Ishikawa (cell line): ENCODE data around the gene SLIT2.
A peak's percentile ranks its signal among the peaks of the same experiment; 100 is the strongest.

ENCODE experiments used
- CEBPB ChIP-seq: IDR thresholded peaks from 2 replicates; pipeline ENCODE4 v1.6.1; 2012
- CREB1 ChIP-seq: IDR thresholded peaks from 2 replicates; pipeline ENCODE4 v1.6.1; 2012; ENCODE audit warnings: low read depth
- EGR1 ChIP-seq: IDR thresholded peaks from 2 replicates; pipeline ENCODE4 v1.6.1; 2012
- EP300 ChIP-seq: IDR thresholded peaks from 2 replicates; pipeline ENCODE4 v1.6.1; 2012; ENCODE audit warnings: borderline replicate concordance
- FOXM1 ChIP-seq: IDR thresholded peaks from 2 replicates; pipeline ENCODE4 v1.6.1; 2012; ENCODE audit warnings: low read depth, borderline replicate concordance
- NFIC ChIP-seq: IDR thresholded peaks from 2 replicates; pipeline ENCODE4 v1.6.1; 2012
- RAD21 ChIP-seq: IDR thresholded peaks from 2 replicates; pipeline ENCODE4 v1.6.1; 2012; ENCODE audit warnings: low read depth
- TAF1 ChIP-seq: IDR thresholded peaks from 2 replicates; pipeline ENCODE4 v1.6.1; 2012; ENCODE audit warnings: low read depth, mild to moderate bottlenecking
- TCF12 ChIP-seq: IDR thresholded peaks from 2 replicates; pipeline ENCODE4 v1.6.1; 2012; ENCODE audit warnings: low read depth
- TEAD4 ChIP-seq: IDR thresholded peaks from 2 replicates; pipeline ENCODE4 v1.6.1; 2012
- YY1 ChIP-seq: IDR thresholded peaks from 2 replicates; pipeline ENCODE4 v1.6.1; 2012; ENCODE audit warnings: low read depth
- ZBTB7A ChIP-seq: IDR thresholded peaks from 2 replicates; pipeline ENCODE4 v1.6.1; 2012; ENCODE audit warnings: low read depth
- TF ChIP-seq, protein P1 (sequence below): IDR thresholded peaks from 2 replicates; pipeline ENCODE4 v1.6.1; 2012
- TF ChIP-seq, protein P2 (sequence below): IDR thresholded peaks from 2 replicates; pipeline ENCODE4 v1.6.1; 2012; ENCODE audit warnings: low read depth, mild to moderate bottlenecking
- TF ChIP-seq, protein P3 (sequence below): IDR thresholded peaks from 2 replicates; pipeline ENCODE4 v1.6.1; 2012

SLIT2 gene

DNA sequence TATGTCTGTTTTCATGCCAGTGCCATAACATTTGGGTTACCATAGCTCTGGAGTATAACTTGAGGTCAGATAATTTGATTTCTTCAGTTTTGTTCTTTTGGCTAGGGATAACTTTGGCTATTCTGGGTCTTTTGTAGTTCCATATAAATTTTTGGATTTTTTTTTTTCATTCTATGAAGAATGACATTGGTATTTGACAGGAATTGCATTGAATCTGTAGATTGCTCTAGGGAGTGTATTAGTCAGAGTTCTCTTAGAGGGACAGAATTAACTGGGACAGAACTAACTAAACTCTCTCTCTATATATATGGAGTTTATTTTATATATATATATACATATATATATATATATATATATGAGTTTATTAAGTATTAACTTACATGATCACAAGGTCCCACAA lies 32.2 kb upstream of the SLIT2 start:
- TF ChIP-seq, protein P1, sequence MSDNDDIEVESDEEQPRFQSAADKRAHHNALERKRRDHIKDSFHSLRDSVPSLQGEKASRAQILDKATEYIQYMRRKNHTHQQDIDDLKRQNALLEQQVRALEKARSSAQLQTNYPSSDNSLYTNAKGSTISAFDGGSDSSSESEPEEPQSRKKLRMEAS, result no peak
- TF ChIP-seq TCF12 (no peak), EGR1 (no peak), FOXM1 (no peak), NFIC (no peak), EP300 (no peak), TEAD4 (no peak), CREB1 (no peak)
- TF ChIP-seq, protein P2, sequence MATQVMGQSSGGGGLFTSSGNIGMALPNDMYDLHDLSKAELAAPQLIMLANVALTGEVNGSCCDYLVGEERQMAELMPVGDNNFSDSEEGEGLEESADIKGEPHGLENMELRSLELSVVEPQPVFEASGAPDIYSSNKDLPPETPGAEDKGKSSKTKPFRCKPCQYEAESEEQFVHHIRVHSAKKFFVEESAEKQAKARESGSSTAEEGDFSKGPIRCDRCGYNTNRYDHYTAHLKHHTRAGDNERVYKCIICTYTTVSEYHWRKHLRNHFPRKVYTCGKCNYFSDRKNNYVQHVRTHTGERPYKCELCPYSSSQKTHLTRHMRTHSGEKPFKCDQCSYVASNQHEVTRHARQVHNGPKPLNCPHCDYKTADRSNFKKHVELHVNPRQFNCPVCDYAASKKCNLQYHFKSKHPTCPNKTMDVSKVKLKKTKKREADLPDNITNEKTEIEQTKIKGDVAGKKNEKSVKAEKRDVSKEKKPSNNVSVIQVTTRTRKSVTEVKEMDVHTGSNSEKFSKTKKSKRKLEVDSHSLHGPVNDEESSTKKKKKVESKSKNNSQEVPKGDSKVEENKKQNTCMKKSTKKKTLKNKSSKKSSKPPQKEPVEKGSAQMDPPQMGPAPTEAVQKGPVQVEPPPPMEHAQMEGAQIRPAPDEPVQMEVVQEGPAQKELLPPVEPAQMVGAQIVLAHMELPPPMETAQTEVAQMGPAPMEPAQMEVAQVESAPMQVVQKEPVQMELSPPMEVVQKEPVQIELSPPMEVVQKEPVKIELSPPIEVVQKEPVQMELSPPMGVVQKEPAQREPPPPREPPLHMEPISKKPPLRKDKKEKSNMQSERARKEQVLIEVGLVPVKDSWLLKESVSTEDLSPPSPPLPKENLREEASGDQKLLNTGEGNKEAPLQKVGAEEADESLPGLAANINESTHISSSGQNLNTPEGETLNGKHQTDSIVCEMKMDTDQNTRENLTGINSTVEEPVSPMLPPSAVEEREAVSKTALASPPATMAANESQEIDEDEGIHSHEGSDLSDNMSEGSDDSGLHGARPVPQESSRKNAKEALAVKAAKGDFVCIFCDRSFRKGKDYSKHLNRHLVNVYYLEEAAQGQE, result no peak

DNA sequence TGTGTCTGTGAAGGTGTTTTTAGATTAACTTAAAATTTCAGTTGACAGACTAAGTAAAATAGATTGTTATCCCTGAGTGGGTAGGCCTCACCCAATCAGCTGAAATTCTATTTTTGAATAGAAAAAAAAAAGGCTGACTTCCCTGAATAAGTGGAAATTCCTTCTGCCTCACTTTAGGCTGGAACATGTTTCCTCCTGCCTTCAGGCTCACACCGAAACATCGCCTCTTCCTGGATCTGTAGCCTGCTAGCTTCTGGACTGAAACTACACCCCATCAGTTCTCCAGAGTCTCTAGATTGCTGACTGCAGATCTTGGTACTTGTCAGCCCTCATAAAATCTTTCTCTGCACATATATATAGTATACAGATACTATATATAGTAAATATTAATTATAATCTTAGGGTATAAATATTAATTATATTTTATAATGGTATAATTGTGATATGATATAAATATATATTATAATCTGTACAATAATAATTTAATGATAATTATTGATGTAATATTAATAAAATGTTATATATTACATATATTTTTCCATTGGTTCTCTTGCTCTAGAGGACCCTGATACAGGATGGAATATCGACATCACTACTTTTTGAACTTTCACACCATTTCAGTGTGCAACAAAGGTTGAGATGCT lies 13.7 kb upstream of the SLIT2 start:
- TF ChIP-seq, protein P1, result no peak
- TF ChIP-seq TAF1, result no peak
- no peak for TF ChIP-seq TEAD4
- TF ChIP-seq EP300, result no peak
- no peak for TF ChIP-seq FOXM1
- no peak for TF ChIP-seq RAD21

DNA sequence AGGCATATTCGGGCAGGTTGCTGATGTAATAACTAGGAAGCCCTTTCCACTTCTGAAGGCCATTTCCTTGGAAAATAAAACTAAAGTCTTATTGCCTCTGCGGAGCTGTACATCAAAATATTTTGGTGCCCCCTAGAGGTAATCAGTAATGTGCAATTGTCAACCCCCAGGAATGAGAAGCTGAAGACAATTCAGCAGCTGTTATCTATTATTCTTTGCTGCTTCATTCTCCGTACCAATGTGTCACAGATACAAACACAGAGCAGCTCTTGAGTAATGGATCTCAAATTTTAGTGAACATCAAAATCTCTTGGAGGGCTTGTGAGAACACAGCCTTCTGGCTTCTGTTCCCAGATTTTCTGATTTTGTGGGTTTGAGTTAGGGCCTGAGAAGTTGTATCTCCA lies 3.5 kb upstream of the SLIT2 start:
- TF ChIP-seq RAD21 (peak; percentile 75), TCF12 (no peak)

DNA sequence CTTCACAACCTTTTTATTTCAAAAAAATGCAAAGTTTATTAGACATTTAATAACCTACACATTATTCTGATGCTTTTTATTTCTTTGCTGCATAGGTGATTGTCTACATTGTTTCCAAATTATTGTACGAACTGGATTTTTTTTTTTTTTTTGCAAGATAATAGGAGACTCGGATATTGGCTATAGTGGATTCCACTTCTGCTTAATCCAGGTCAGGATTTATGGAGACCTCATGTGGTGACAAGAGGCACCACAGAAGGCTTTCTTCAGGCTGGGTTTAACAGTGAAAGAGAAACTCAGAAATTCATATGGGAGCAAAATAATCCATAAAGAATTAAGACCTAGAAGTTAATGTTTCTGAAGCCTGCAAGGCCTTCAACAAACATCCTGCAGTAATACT lies 2.4 kb upstream of the SLIT2 start:
- TF ChIP-seq RAD21, result peak; percentile 59; the same call in 1 of the 2 replicates
- TF ChIP-seq, protein P3, sequence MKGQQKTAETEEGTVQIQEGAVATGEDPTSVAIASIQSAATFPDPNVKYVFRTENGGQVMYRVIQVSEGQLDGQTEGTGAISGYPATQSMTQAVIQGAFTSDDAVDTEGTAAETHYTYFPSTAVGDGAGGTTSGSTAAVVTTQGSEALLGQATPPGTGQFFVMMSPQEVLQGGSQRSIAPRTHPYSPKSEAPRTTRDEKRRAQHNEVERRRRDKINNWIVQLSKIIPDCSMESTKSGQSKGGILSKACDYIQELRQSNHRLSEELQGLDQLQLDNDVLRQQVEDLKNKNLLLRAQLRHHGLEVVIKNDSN, result no peak
- no peak for TF ChIP-seq CEBPB
- TF ChIP-seq EGR1, result no peak
- no peak for TF ChIP-seq CREB1

DNA sequence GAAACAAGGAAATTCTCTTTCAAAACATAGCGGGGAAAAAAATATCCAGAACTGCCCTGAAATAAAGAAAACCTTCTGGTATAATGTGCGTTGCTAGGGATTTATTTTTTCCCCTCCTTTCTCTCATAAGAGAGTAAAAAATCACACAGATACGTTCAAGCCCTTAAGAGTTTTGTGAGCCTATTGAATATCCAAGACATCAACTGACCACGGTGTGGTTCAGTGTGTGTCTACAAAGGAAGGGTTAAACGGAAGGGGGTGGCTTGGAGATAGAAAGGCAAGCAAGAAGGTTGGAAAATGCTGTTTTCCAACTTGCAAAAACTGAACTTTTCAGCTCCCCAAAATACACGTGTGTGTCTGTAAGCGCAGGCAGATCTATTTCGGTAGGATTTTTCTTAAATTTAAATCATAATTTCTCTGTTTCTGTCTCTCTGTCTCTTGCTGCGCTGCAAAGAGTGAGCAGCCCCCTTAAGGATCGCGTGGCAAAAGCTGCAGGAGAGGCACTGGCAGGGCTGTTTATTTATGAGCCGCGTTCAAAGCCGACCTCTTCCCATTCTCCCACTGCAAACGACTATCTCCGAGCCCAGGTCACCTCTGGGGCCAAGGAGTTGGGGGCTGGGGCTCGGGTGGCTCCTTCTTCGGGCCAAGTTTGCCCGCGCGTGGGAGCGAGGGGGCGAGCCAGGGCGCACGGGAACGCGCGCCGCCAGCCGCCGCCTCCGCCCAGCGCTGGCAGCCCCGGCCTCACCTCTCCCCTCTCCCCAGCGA lies 492 bp upstream of the SLIT2 start:
- TF ChIP-seq TEAD4 (no peak), CREB1 (no peak), EP300 (no peak), EGR1 (no peak), ZBTB7A (no peak; the same call in 1 of the 2 replicates), CEBPB (no peak), NFIC (no peak), TAF1 (no peak), TCF12 (no peak), FOXM1 (no peak), YY1 (no peak; the same call in 1 of the 2 replicates)
- TF ChIP-seq, protein P2, result no peak
- TF ChIP-seq, protein P3, result no peak
- TF ChIP-seq, protein P1, result no peak; the same call in 1 of the 2 replicates

DNA sequence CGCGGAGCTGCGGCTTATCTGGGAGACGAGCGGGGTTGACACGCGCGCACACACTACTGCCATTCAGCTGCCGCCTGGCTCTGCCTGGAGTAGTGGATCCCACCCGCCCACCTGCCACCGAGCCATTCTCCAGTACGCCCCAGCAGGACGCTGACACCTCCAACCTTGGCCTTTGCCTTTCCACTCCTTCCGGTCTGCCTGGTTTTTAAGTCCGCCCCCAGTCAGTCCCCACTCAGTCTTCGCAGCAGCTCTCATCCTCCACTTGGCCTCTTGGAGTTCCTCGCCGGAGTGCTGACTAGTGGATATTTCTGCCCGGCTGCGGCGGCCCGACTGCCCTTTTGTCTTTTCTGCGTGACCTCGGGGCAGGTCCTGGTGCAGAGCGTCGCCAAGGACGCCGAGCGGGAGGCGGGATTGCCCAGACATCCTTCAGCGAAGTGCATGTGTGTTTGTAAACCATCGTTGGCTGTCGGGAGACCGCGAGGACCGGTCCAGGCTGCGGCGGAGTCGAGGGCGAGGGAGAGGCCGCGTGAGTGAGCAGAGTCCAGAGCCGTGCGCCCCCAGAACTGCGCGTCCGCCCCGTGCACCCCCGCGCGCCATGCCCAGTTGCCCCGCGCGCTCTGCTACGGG lies 1.1 kb downstream of the SLIT2 start:
- no peak for TF ChIP-seq EGR1
- TF ChIP-seq NFIC, result no peak
- TF ChIP-seq, protein P1, result peak; percentile 27; the same call in 1 of the 2 replicates
- no peak for TF ChIP-seq CREB1
- no peak for TF ChIP-seq EP300
- TF ChIP-seq ZBTB7A, result 0 out of 2 replicates have a peak, but pooled peaks have one; percentile 16
- no peak for TF ChIP-seq RAD21
- TF ChIP-seq TEAD4, result no peak
- TF ChIP-seq CEBPB, result no peak
- TF ChIP-seq TAF1, result 0 out of 2 replicates have a peak, but pooled peaks have one; percentile 25
- no peak for TF ChIP-seq YY1
- no peak for TF ChIP-seq FOXM1
- TF ChIP-seq TCF12, result no peak
